Measurements from ENCODE around the gene TGFBR2.

The TGFBR2 gene

DNA sequence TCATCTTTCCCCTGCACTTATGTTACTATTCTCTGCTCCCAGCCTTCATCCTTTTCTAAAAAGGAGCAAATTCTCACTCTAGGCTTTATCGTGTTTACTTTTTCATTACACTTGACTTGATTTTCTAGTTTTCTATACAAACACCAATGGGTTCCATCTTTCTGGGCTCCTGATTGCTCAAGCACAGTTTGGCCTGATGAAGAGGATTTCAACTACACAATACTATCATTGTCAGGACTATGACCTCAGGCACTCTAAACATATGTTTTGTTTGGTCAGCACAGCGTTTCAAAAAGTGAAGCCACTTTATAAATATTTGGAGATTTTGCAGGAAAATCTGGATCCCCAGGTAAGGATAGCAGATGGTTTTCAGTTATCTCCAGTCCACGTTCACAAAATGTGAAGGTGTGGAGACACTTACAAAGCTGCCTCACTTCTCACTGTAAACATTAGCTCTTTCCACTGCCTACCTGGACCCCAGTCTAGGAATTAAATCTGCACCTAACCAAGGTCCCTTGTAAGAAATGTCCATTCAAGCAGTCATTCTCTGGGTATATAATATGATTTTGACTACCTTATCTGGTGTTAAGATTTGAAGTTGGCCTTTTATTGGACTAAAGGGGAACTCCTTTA lies 86.2 kb downstream of the TGFBR2 start:
- DNase-seq (ENCODE audit: low read depth): no peak

DNA sequence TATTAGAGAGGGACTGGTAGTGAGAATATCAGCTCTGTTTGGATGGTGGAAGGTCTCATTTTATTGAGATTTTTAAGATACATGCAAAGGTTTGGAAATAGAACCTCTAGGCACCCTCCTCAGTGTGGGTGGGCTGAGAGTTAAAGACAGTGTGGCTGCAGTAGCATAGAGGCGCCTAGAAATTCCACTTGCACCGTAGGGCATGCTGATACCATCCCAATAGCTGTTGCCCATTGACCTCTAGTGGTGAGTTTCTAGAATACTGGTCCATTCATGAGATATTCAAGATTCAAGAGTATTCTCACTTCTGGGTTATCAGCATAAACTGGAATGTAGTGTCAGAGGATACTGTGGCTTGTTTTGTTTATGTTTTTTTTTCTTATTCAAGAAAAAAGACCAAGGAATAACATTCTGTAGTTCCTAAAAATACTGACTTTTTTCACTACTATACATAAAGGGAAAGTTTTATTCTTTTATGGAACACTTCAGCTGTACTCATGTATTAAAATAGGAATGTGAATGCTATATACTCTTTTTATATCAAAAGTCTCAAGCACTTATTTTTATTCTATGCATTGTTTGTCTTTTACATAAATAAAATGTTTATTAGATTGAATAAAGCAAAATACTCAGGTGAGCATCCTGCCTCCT lies 87.2 kb downstream of the TGFBR2 start:
- peak; percentile 80 for DNase-seq (ENCODE audit: low read depth)

DNA sequence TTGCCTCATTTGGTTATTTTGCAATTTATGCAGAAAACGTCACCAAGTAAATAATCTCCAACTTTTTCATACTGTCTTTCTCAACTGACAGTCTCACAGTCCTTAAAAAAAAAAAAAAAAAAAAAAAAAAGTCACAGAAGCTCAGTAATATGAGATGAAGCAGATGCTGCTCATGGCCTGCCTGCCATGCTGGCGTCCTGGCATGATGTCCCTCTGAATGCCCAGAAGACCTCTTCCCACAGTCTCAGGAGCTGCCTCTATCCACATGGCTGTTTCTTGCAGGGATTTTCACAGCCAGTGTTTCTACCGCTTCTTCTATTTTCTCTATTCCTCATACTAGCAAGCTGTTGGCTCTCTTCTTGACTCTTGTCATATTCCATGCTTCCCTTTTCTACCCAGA lies 87.7 kb downstream of the TGFBR2 start:
- DNase-seq (ENCODE audit: low read depth): no peak

DNA sequence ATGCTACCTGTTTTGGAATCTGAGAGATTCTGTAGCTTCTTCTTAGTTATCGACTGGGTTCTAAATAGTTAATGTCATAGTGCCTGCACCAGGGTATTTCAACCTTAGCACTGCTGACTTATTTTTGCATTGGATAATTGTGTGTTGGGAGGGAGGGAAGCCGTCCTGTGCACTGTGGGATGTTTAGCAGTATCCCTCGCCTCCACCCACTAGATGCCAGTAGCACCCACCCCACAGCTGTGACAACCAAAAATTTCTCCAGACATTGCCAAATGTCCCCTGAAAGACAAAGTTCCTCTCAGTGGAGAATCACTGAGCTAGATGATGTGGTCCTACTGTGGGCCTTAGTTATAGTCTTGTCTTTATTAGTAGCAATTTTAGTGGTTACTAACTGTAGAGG lies 88.3 kb downstream of the TGFBR2 start:
- DNase-seq (ENCODE audit: low read depth): no peak

DNA sequence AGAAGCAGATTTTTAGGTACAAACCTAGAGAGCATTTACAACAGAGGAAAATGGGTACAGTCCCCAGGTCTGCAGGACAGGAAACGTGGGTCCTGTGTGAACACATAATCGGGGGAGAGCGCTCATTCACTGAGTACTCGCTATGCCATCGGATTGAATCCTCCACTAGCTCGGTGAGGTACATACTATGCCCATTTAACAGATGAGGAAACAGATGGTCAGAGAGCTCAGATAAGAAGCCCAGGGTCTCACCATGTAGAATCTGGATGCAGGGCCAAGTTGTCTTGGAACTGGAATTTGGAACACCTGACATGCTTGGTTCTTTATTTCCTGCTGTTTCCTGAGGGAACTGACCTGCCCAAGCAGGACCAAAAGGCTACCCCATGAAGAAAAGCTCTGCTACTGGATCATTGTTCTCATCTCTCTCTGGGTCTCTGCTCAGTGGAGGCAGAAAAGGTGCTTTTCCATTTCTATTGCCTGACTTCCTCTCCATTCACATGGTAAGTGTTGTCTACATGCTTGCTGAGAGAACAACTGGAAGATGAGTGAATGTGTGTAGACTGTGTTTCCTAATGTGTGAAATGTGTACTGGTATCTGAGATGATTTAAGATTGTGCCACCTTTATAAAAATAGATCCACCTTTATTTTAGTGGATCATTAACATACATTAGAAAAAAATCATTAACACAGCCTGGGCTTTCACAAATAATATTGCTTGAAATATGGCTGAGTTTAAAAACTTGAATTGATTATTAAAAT lies 89.1 kb downstream of the TGFBR2 start:
- DNase-seq (ENCODE audit: low read depth): no peak

DNA sequence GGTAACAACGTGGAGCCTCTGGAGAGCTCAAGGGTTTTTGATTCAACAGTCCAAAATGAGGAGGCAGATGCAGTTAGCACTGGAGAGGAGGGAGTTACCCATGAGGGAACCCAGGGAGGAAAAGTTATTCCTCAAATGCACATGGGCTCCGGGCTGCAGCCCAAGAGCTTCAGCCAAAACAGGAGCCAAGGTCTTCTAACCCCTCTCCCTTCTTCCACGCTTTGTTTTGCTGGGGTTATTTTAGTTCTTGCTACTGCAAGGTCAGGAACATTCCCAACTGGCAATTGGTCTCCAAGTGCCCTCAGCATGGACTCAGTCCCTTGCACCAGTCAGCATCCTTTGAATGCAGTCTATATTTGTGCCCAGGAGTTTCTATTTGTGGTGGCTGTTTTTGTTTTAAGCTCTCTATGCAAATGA lies 90.0 kb downstream of the TGFBR2 start:
- no peak for DNase-seq (ENCODE audit: low read depth)

DNA sequence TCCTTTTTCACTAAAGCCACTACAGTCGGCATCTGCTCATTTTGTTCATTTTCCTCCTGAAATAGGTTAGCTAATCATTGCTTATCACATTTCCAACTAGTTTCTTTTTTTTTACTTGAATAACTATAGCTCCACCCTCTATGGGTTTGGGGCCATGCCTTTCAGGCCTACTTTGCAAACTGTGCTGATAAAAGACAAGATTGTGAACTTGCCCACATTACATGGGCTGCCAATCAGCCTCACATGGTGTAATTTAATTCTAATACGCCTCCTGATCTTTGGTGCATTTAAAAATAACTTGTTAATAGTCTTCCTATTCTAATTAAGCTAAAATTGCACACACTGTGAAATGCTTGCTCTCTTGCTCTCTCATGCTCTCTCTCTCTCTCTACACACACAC lies 90.5 kb downstream of the TGFBR2 start:
- no peak for DNase-seq (ENCODE audit: low read depth)

DNA sequence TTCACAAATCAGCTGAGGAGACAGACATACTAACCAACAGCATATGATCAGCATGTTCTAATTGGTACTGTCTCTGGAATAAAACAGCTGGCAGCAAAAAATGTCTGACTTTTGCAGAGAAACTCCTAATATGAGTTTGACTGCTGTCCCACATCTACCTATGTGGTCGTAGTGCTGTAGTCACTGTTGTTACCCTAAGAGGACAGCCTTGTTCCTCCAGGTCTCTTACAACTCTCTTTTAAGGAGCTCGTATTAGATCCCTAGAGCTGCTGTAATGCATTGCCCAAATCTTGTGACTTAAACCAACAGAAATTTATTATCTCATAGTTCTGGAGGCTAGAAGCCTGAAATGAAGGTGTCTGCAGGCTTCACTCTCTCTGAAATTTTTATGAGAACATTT lies 92.1 kb downstream of the TGFBR2 start:
- no peak for DNase-seq (ENCODE audit: low read depth)

DNA sequence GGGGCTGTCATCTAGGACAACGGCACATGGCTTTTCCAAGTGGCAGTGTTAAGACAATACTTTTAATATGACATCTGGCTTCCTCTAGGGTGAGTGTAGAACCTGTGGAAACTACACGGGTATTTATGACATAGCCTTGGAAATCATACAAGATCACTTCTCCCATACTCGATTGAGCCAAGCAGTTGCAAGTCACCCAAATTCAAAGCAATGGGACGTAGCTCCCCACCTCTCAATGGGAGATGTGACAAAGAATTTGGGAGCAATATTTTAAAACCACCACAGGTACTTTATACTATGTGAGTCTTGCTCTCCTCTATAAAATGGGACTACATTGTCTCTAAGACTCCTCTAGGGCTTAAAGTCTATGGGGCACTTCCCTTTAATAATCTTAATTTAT lies 93.5 kb downstream of the TGFBR2 start:
- no peak for DNase-seq (ENCODE audit: low read depth)

DNA sequence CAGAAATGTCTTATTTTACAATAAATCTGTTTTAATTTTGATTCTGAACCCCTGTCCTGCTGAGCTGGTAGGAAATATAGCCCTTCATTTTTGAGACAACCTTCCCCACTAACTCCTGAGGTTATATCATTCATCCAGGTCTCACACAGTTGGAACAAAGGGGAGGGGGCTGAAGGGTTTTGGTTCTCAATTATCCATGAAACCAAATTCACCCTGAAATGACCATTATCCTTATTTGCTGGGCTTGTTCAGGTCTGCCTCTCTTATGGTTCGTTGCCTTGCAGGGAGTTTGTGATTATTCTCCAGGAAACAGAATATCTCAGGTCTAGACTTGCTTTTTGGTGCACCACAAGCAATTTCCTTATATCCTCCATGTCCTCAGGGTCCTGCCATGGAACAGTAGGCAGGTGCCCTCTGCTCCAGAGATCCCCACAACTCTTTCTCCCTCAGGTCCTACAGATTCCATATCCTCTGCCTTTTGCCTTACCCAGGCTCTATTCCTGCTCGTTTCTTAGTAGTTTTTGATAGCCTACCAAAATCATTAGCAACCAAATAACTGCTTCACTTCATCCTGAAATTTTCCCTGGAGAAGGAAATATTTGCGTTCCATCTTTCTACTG lies 94.4 kb downstream of the TGFBR2 start:
- DNase-seq (ENCODE audit: low read depth): no peak

DNA sequence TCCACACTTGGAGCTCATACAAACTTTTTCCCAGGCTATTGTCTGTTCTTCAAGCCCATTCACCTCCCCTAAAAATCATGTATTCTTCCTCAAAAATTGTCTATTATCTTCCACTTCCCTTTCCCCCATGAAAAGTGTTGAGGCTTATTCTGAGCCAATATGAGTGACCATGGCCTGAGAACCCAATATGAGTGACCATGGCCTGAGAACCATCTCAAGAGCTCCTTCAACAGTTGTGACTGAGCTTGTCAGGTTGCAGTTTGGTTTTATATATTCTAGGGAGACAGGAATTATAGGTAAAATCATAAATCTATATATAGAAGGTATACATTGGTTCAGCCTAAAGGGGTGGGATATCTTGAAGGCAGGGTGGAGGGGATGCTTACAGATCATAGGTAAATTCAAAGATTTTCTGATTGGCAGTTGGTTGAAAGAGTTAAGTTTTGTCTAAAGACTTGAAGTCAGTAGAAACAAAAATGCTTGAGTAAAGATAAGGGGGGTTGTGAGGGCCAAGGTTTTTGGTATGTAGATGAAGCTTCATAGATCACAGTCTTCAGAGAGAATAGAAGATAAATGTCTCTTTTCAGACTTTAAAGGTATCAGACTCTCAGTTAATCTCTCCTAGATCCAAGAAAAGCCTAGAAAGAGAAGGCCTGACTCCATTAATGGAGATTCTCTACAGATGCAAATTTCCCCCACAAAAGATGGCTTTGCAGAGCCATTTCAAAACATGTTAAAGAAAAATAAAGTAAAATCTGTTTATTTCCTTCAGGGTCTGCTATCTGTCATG lies 95.8 kb downstream of the TGFBR2 start:
- DNase-seq (ENCODE audit: low read depth): no peak

DNA sequence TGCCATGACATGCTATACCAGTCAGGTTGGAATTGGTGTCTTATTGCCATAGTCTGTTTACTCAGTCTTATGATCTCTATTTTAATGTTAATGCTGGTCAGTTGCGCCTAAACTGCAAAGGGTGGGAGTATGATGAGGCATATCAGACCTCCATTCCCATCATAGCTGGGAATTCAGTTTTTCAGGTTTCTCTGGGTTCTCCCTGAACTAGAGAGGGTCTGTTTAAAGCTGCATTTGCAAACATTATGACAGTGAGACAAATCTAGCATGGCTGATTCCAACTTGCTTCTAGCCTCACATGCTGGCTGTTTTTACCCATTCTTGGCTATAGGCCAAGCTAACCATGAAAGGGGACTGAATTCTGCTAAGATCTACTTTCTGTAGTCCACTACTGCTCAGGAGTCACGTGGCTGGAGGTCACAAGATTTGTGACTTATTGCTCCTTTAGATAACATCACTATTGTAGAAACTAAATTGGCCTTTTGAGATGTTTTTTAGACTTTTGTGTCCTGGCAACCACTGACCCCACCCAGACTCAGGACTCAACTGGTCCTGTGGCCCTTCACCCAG lies 96.5 kb downstream of the TGFBR2 start:
- no peak for DNase-seq (ENCODE audit: low read depth)

DNA sequence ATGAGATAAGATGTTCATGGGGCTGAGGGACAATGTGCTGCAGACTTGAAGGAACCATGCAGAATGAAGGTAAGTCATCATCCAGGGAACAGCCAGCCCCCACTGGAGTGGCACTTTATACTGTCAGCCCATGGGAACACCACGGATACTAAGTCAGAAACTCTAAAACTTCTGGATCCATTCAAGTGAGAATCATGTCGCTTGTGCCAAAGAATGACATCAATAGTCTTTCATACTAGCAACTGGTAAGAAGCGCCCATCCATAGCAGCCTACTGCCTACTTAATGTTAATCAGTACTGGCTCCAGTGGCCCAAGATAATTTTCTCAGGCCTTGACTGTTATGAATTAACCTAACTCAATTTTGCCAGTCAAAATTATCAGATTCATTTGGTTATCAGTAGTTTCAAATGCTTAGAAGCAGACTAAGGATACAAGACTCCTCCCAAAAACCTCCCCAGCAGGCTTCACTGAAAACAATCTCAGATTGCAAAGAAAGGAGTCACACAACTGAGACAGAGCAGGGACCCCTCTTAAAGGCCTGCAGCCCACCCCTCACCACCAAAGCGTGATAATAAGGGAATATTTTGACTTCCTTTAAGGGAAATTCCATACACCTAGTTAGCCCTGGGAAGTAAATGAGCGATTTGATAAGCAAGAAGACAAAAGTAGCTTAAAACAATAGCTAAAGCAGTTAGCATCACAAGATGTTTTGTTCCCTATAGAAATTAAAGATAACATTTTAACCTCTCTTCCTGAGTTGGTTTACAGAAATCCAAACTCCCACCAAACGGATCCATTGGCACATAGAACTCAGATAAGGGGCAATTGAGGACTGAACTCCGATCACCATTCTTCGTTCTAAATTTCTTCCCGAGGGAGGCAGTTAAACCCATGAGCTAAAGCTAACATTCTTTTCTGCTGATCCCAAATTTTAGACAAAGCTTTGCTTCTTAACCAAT lies 98.8 kb downstream of the TGFBR2 start:
- DNase-seq (ENCODE audit: low read depth): no peak

DNA sequence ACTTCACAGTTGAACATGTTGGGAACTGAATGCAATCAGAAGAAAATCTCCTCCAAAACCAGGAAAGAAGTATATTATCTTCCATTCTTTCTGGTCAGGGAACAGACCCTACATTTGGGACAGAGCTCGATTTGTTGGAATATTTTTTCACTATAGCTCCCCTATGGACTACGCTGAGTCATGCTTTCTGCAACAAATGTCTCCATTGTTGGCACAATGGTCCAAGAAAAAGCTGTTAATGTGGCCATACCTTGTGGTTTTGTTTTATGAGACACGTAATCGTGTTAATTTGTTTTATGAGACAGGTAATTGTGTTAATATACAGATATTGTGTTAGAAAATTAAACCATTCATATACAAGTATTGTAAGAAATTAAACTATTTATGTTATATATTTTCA lies 101.4 kb downstream of the TGFBR2 start:
- no peak for DNase-seq (ENCODE audit: low read depth)

DNA sequence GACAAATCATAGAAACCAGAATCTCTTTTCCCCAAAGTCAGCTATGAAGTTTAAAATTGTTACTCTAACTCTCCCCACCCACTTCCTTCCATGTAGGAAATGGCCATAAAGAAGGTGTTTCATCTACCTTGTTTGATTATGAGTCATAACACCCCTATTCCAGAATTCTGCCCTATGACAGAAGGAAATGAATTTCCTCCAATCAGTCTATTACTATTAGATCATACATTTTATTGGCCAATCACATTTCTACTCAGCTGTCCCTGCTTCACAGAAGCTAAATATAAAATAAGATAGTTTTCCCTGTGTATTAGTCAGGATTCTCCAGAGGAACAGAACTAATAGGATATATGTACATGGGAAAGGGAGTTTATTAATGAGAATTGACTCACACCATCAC lies 102.1 kb downstream of the TGFBR2 start:
- DNase-seq (ENCODE audit: low read depth): no peak

DNA sequence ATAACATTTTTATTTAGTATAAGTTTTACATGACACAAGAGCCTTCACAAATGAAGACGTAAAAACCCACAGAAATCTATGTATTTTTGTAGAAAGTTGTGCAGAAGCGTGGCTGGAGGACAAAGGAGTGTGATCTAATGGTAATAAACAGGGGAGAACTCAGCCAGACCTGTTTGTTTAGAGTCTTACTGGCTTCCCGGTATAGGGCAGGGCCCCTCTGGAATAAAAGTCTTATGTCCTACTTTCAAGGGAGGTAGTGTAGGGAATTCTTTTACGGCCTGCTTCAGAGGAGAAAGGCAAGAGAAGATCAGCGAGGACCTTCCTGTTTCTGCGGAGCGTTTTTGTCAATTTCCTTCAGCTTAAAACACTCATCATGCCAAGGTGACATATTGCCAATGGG lies 103.6 kb downstream of the TGFBR2 start:
- DNase-seq (ENCODE audit: low read depth): no peak

DNA sequence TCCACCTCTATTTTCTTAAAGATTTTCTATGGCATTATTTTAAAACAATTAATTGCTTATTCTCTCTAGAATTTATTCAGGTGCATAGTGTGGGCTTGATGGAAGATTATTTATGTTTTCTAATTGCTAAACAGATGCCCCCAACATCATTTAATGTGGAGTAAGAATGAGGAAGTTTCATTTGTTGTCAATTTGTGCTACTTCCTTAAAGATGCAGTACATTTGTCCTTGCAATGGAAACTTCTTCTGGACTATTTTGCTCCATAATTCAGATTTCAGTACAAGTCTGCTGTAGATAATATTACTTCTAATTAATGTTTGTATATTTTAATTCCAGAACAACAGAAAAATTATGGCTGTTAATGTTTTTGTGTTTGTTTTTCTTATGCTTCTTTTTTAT lies 104.8 kb downstream of the TGFBR2 start:
- no peak for DNase-seq (ENCODE audit: low read depth)

DNA sequence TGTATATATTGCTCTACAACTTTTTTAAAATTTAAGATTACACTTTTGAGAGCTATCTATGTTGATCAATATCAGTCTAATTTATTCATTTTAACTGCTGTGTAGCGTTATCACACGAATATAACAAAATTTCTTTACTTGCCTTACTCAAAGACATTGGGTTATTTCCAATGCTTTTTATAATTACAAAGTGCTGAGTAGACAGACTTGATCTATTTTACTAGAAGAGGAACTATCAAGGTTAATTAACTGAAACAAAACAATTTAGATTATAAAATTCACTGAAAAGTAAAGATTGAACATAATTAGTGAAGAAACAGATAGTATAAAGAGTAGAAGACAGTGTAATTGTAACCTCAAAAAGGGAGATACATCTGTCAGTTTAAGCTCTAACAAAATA lies 105.5 kb downstream of the TGFBR2 start:
- DNase-seq (ENCODE audit: low read depth): no peak

DNA sequence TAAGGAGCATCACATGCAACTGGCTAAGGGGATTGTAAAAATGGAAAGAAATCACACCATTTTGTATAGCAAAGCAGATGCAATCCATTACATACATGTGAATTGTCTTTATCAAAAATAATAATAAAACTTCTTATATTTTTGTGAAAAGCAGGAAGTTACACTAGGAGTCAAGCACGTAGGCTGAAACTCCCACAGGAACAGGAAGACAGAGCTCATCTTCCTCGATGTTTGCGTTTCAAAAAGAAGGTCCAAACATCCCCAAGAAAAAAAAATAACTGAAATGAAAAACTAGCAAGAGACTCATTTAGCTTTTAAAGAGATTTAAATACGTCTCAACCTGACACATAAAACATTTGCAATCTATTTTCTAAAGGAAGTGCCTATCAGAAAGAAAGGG lies 106.6 kb downstream of the TGFBR2 start:
- no peak for DNase-seq (ENCODE audit: low read depth)

DNA sequence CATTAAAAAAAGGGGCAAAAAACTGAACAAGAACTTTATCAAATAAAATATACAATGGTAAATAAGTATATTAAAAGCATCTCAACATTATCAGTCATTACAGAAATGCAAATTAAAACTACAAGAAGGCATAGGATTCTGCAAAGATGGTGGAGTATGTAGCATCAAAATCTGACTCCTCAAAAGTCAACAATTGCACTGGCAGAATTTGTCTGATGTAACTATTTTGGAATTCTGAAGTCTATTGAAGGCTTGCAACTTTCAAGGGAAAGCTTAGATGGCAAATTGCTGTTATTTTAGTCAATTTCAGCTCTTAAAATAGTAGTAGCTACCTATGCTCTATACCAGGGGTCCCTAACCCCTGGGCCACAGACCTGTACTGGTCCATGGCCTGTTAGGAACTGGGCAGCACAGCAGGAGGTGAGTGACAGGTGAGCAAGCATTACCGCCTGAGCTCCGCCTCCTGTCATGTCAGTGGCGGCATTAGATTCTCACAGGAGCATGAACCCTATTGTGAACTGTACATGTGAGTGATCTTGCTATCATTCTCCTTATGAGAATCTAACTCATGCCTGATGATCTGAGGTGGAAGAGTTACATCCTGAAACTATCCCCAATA lies 107.6 kb downstream of the TGFBR2 start:
- no peak for DNase-seq (ENCODE audit: low read depth)

Measured in amniotic epithelial cell (primary cell).